GM19193 (cell line): ENCODE measurements around the gene SUSD4.

Experiments used
- POLR2A ChIP-seq: IDR thresholded peaks from 4 replicates; pipeline ENCODE4 v1.6.1; 2011; ENCODE audit not compliant: insufficient read depth, insufficient read length; ENCODE audit errors: extremely low read depth

SUSD4 gene

DNA sequence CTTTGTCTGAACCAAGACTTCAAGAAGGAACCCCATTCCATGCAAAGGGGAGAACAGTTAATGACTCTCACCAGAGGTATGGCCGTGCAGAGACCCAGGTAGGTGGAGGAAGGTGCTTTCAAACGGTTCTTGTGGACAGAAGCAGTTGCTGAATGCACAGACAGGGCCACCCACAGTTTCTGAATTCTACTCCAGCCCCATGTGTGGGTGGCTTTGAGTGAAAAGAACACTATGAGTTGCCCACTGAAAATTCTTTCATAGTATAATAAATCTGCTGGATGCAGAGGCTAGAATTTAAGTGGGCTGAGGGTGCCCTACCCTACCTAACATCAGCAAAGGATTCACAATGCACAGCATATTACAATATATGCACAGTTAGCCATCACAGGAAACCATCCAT is 22.0 kb upstream of the SUSD4 start:
- no peak for TF ChIP-seq POLR2A

- no peak for TF ChIP-seq POLR2A
These were observed 14.8 kb upstream of the SUSD4 start for GRCh38 chr1:223378754-223379153.

- no peak for TF ChIP-seq POLR2A
These were observed 10.2 kb upstream of the SUSD4 start for GRCh38 chr1:223374064-223374610.

DNA sequence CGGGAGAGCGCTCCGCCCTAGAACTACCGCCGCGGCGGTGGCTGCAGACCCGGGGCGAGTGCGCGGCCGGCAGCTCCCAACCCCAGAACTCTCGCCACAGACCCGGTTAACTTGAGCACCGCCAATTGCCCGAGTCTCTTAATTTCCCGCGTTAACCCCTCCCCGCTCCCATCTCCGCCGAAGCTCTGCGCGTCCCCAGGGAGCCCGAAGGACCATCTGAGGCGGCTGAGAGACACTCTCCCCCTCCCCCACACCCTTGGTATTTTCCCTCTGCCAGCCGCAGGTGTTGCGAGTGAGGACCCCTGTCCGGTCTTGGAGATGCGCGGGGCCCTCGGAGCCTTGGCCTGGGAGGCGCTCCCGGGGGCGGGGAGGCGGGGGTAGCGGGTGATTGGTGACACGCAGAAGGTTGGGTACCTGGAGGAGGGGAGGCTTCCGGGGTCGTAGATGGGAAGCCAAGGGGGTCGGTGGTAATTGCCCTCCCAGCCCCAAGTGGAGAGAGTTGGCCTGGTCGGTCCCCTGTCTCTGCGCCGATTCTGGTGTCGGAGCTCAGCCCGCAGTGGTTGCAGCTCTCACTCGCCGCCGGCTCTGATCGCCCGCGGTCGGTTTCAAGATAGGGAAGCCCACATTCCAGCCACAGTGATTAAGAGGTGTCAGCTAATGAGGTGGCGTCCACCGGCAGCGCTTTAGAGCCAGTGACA is 858 bp upstream of the SUSD4 start:
- no peak for TF ChIP-seq POLR2A

DNA sequence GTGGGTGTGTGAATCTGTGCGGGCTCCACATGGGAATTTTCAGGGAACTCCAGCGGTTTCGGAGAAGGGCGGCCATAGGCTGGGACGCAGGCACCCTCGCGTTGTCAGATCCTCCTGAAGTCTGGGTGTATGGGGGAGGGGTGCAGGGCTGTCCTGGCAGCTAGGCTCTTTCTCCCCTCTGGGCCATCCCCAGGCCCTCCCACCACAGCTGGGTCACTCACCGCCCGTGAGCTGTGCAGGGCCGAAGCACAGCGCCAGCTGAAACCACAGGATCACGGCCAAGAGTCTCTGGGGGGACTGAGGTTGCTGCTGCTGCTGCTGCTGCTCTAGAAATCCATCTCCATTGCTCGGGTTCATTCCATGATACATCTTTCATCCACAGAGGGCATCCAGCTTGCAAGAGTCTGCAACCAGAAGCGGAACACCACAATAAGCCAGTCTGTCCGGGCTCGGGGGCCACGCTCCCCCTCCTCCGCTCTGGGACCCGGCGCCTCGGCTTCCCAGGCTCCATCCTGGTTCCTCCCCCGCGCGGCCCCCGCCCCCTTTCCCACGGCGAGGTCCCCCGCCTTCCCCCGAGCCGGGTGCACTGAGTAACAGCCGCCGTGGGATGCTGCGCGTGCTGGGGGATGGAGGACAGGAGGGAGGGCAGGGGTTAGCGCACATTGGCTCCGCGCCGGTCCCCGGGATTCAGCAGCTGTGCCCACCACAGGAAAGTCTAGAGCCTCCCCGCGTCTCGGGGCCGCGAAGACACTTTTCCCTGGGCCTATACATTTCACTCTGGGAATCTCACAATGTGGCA is 720 bp downstream of the SUSD4 start:
- TF ChIP-seq POLR2A = no peak

DNA sequence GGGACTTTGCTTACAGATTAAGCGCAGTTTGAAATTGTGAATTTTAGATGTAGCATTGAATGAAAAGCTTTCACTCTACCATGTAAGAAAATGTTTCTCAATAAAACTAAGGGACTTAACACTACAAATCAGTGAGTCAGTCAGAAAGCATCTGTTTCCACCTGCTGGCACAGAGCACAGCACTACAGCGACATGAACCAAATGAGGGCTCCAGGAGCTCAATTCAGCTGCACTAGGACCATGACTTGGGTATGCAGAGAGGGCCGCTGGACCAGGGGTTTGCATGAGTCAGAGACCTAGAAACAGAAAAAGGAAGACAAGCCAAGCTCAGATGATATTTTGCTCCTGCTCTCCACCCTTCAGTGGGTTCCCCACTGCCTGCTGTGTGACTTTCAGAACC is 5.2 kb downstream of the SUSD4 start:
- no peak for TF ChIP-seq POLR2A

GRCh38 chr1:223355699-223356098 is 8.3 kb downstream of the SUSD4 start:
- no peak for TF ChIP-seq POLR2A

- TF ChIP-seq POLR2A = no peak
These were observed 10.0 kb downstream of the SUSD4 start for GRCh38 chr1:223353939-223354338.

DNA sequence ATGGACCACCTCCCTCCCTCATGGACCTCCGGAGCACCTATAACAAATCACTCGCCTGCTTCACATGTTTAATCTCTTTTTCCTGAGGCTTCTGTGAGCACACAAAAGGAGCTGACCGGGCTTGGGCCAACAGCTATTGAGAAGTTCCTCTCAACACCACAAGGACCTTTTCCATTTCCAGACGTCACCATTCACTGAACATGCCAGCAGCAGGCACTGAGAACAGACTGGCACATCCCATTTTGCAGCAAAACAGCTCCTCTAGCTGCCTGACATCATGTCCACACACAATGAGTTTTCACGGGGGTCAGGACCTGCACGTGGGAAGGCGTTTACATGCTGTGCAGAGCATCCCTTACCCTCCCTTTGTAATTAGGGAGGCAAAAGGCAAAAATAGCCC is 11.0 kb downstream of the SUSD4 start:
- TF ChIP-seq POLR2A = no peak

GRCh38 chr1:223350361-223350908 is 13.5 kb downstream of the SUSD4 start:
- TF ChIP-seq POLR2A = no peak

DNA sequence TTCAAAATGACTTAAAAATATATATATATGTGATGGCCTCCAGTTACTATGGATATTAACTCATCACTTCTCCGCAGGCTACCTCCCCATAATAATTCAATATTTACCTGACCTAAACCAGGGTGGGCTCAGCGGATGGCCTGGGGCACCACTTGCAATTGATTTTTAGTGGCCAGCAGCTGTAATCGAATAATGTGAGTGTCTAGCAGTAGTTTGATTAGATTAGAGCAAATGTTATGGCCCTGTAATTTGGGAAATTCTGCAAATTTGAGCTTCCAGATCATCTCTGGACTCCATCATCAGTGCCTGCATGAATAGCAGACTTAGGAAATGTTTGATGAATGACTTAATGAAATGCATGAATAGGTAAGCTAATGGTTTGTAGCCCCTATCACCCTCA is 14.7 kb downstream of the SUSD4 start:
- TF ChIP-seq POLR2A = no peak

GRCh38 chr1:223348439-223348838 is 15.5 kb downstream of the SUSD4 start:
- no peak for TF ChIP-seq POLR2A

GRCh38 chr1:223347583-223347982 is 16.4 kb downstream of the SUSD4 start:
- no peak for TF ChIP-seq POLR2A

GRCh38 chr1:223346311-223346710 is 17.7 kb downstream of the SUSD4 start:
- no peak for TF ChIP-seq POLR2A

- TF ChIP-seq POLR2A = no peak
These were observed 18.3 kb downstream of the SUSD4 start for GRCh38 chr1:223345720-223346119.

DNA sequence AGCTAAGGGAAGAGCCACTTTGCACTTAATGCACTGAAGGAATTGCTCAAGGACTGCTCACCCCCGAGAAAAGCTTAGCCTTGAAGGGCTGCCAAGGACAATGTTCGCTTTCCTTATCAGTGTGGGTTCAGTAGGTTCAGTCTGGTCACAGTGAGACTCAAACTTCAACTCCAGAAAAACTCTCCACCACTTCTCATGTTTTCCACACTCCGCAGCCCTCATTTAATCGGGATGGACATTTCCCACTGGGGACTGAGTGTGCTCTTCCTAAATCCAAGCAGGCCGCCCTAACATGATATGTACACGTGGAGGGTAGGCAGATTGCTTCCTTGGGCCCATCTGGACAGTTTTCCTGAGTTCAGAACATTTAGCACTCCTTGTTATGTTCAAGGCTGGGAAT is 19.5 kb downstream of the SUSD4 start:
- no peak for TF ChIP-seq POLR2A
